GM10266 (cell line): ENCODE measurements around the gene JMJD1C.

ENCODE experiments used
- DNase-seq: peaks from one replicate; pipeline ENCODE4 v3.0.0; 2012; ENCODE audit errors: extremely low spot score
- TF ChIP-seq, protein P1 (sequence below): IDR thresholded peaks from 2 replicates; pipeline ENCODE4 v1.5.1; 2012; ENCODE audit warnings: mild to moderate bottlenecking, low read depth; ENCODE audit not compliant: control insufficient read depth, insufficient read depth; ENCODE audit errors: missing control alignments

Gene JMJD1C

DNA sequence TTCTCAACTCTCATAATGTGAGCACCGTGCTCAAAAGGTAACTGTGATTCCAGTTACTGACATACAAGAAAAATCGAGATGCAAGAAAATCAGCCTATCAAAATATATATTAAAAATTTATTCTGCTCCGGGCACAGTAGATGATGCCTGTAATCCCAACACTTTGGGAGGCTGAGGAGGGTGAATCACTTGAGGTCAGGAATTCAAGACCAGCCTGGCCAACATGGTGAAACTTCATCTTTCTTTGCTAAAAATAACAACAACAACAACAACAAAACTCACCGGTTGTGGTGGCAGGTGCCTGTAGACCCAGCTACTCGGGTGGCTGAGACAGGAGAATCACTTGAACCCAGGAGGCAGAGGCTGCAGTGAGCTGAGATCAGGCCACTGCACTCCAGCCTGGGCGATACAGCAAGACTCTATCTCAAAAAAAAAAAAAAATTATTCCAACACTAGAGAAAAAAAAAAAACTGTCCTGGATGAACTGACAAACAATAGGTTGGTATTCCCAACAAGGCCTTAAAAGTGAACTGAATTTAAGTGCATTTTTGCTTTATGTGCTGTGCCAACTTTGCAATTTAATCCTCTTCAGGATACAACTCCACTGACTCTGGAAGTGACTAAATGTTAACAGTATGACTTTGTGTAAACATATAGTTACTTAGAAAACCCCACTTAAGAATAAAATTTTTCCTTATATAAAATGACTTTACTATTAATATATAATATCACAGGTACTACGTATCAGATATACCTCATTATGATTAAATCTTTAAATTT, 51.1 kb downstream of the JMJD1C start:
- no peak for DNase-seq
- TF ChIP-seq, protein P1, sequence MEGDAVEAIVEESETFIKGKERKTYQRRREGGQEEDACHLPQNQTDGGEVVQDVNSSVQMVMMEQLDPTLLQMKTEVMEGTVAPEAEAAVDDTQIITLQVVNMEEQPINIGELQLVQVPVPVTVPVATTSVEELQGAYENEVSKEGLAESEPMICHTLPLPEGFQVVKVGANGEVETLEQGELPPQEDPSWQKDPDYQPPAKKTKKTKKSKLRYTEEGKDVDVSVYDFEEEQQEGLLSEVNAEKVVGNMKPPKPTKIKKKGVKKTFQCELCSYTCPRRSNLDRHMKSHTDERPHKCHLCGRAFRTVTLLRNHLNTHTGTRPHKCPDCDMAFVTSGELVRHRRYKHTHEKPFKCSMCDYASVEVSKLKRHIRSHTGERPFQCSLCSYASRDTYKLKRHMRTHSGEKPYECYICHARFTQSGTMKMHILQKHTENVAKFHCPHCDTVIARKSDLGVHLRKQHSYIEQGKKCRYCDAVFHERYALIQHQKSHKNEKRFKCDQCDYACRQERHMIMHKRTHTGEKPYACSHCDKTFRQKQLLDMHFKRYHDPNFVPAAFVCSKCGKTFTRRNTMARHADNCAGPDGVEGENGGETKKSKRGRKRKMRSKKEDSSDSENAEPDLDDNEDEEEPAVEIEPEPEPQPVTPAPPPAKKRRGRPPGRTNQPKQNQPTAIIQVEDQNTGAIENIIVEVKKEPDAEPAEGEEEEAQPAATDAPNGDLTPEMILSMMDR = no peak

DNA sequence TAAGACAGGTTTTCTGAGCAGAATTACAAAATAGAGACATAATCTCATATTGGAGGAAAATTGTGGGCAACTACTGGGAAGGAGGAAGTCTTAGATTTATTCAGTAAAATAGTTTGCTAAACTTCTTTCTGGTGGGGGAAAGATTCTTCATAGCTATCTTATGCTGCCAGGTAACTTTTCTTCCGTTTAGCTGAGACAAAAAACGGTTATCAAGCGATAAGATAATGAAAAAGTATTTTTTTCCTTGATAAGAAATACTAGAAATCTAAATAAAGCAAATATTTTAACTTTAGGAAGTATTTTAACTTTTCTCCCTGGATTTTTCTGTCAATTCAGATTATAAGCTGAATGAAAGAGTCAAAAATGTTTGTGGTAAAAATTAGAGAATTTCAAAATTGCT, 52.3 kb downstream of the JMJD1C start:
- DNase-seq = no peak
- TF ChIP-seq, protein P1 = no peak

DNA sequence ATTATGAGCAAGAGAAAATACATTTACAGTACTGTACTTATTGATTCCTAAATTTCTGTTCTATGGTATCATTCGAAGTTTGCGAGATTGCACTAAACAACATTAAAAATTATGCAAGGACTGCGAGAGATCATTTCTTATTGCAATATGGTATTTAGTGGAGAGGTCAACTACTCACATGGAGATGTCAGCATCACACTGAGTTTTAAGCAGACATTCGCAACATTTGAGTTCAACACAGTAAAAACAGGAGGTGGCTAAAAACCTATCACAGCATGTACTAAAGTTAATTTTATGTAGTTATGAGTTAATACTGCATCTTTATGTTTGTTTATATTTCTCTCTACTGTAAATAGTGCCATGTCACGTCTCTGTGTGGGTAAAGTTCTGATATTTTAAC, 53.5 kb downstream of the JMJD1C start:
- TF ChIP-seq, protein P1 = no peak
- no peak for DNase-seq

DNA sequence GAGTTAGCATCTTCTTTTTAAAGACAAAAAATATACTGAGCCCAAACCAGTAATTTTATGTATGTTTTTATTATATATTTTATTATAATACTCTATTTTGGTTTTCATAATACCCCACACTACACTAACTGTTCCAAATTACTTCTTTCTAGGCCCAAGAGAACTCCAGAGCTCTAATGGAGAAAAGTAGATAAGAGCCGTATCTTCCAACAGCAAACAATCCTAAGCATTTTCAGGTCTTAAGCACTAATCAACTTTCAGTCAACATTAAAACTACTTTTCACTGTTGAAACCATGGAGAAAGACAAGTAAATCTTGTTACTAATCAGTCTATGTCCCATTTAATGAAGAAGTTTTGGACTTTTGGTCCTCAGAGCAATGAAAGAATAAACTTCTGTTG, 55.1 kb downstream of the JMJD1C start:
- DNase-seq = no peak
- TF ChIP-seq, protein P1 = no peak

DNA sequence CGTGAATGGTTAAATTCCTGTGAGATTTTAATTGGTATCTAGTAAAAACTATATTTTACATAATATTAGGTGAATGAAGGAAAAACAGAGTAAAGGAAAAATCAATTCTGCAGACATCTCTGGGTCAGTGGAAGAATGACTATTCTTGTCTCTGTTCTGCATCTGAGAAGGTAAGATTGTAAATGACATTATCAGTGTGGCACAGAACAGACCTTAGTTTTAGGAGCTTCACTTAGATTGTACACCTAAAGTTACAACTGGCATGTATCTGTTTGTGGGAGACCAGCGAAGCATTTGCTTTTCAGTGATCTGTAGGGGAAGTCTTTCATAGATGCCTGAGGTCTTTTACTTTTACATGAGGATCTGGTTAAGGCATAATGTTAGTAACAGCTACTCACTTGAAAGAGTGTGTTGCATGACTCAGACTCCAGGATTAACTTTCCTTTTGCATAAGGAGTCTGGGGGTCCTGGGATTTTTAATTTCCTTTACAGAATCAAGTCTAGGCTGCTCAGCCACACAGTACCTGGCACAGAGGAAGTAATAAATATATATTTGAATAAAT, 56.2 kb downstream of the JMJD1C start:
- DNase-seq = no peak
- TF ChIP-seq, protein P1 = no peak

DNA sequence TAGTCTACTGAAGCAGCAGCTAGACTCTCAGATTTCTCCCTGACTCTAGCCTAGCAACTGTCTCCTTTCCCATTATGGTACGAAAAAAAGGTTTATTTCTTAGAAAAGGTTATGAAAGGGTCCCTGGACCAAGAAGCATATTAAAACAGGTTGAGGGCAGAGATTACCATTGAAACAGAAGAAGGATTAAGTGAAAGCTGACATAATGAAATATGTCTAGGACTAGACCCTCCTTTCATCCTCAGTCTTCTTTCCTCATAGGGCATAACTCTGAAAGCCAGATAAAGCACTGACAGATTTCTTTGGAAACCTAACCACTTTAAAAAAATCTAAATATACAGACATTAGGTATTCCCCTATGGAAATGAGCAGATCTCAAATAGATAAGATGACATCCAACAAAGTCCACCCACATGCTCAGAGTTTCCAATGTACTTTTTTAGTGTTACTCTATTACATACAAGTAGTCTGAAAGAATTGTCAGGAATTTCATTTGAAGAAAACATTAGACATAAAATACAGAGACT, 58.6 kb downstream of the JMJD1C start:
- TF ChIP-seq, protein P1 = no peak
- DNase-seq = no peak

DNA sequence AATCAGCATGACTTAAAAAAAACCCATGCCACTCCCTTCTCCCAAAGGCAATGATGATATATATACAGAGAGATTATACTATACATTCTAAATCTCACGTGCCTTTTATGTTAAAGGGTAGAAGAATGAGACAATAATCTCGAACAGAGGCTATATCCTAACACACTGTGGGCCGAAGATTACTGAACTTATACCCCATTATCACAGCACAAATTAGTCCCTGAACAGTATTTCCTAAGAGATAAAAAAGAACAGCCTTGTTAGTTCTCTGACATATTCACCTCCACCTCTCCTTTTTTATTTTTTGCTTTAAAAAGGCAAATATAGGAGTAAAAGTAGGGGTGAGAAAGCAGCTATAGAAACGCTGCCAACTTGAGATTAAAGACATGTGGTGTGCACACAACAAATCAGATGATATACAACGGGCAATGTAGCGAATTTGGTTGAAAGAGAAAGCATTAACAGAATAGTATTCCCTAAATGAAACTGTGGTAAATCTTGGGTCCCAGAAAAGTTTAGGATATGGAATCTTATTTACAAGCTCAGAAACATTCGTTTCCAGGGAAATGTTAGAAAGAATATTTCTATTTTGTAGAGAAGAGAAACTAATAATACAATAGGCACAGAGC, 69.5 kb downstream of the JMJD1C start:
- TF ChIP-seq, protein P1 = no peak
- no peak for DNase-seq
